GM12864 (cell line): ENCODE data around the gene MGAT5B.
"Not testable (repeated sequence)": the region's sequence is repeated elsewhere in the genome, so short reads cannot be mapped to it uniquely, and the experiment has no call there.

Source experiments
- DNase-seq: peaks from one replicate; pipeline ENCODE4 v3.0.0-alpha.2; 2011; ENCODE audit warnings: low read depth
- H3K4me3 ChIP-seq: 2 replicates; pipeline ENCODE4 v1.5.1; 2011; ENCODE audit warnings: mild to moderate bottlenecking, low read depth, low read length, control low read depth
- TF ChIP-seq, protein P1 (sequence below): IDR thresholded peaks from 2 replicates; pipeline ENCODE4 v1.5.1; 2011; ENCODE audit warnings: low read depth, mild to moderate bottlenecking, moderate library complexity, low read length, control low read depth, inconsistent platforms; ENCODE audit errors: missing control alignments

MGAT5B gene

GRCh38 chr17:76848670-76849069 is 19.5 kb upstream of the MGAT5B start:
- no peak for DNase-seq
- no peak overlapping the region for H3K4me3 ChIP-seq
- TF ChIP-seq, protein P1, sequence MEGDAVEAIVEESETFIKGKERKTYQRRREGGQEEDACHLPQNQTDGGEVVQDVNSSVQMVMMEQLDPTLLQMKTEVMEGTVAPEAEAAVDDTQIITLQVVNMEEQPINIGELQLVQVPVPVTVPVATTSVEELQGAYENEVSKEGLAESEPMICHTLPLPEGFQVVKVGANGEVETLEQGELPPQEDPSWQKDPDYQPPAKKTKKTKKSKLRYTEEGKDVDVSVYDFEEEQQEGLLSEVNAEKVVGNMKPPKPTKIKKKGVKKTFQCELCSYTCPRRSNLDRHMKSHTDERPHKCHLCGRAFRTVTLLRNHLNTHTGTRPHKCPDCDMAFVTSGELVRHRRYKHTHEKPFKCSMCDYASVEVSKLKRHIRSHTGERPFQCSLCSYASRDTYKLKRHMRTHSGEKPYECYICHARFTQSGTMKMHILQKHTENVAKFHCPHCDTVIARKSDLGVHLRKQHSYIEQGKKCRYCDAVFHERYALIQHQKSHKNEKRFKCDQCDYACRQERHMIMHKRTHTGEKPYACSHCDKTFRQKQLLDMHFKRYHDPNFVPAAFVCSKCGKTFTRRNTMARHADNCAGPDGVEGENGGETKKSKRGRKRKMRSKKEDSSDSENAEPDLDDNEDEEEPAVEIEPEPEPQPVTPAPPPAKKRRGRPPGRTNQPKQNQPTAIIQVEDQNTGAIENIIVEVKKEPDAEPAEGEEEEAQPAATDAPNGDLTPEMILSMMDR: no peak

DNA sequence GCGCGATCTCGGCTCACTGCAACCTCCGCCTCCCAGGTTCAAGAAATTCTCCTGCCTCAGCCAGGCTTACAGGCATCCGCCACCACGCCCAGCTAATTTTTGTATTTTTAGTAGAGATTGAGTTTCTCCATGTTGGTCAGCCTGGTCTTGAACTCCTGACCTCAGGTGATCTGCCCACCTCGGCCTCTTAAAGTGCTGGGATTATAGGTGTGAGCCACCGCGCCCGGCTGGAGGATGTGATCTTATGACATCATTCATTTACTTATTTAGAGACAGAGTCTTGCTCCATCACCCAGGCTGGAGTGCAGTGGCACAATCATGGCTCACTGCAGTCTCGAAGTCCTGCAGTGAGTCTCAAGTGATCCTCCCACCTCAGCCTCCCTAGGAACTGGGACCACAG is 19.0 kb upstream of the MGAT5B start:
- not testable (repeated sequence) for H3K4me3 ChIP-seq, DNase-seq

GRCh38 chr17:76852843-76853242 is 15.4 kb upstream of the MGAT5B start:
- DNase-seq: no peak
- no peak overlapping the region for H3K4me3 ChIP-seq
- TF ChIP-seq, protein P1: no peak

GRCh38 chr17:76855105-76855504 is 13.1 kb upstream of the MGAT5B start:
- TF ChIP-seq, protein P1: no peak
- no peak for DNase-seq
- no peak overlapping the region for H3K4me3 ChIP-seq

- TF ChIP-seq, protein P1: no peak
- no peak for DNase-seq
- no peak overlapping the region for H3K4me3 ChIP-seq
Measured at GRCh38 chr17:76862079-76862478, 6.1 kb upstream of the MGAT5B start.

DNA sequence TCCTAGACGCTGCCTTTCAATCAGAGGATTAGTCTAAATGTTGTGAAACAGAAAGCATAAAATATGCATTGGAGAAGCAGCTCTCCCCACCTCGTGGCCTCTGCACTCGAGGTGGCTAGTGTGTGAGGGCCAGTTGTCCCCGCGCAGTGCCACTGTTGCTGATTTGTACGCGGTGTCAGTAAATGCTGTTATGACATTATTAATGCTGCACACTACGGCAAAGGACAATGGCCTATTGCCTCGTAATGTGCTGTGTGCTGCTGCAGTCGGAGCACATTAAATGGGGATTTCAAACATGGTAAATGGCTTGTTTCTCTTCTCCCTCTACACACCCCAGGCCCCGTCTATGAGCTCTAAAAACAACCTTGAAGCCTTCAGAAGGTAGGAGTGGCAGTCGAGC is 5.7 kb upstream of the MGAT5B start:
- TF ChIP-seq, protein P1: no peak
- DNase-seq: no peak
- no peak overlapping the region for H3K4me3 ChIP-seq

DNA sequence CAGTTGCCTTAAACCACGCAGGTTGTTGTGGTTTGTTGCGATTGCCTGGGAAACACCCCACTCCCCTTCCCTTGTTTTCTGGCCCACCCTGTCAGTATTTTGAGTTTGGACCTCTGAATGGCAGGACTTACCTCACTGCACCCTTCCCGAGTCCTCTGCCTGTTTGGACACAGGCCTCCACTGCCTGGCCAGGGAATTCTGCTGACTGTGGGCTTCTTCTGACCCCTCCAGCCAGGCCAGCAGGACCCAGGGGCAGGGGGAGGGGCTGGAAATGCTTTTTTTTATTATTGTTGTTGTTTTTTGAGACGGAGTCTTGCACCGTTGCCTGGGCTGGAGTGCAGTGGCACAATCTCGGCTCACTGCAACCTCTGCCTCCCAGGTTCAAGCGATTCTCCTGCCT is 4.2 kb upstream of the MGAT5B start:
- TF ChIP-seq, protein P1: no peak
- no peak overlapping the region for H3K4me3 ChIP-seq
- no peak for DNase-seq

DNA sequence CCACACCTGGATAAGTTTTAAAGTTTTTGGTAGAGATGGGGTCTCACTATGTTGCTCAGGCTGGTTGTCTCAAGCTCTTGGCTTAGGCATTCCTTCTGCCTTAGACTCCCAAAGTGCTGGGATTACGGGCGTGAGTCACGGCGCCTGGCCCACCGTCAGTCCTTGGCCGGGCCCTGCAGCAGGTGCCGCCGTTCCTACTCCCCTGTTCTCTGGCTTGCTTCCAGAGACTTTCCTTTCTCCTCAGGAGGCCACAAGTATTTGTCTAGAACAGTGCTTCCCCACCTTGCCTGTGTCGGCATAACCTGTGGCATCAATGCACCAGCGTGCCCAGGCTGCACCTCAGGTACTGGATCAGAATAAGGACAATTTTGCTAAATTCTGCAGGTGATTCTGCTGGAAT is 3.0 kb upstream of the MGAT5B start:
- TF ChIP-seq, protein P1: no peak
- no peak for DNase-seq
- H3K4me3 ChIP-seq: no peak overlapping the region
